Endothelial cell of umbilical vein (primary cell): ENCODE data around the gene ROBO4. TPM values are rescaled to one million over a fixed set of nuclear protein-coding genes. Genes with fewer than 3 reads are reported as not detected.

ENCODE experiments used
- BruUV-seq: library from RNA; stranded (reverse); fragments of 400-500 nt; replicated peaks from 2 replicates; lab custom pipeline; 2021; lab: Mats Ljungman, UMichigan
- CTCF ChIA-PET: fragments of 300-600, 350-600 bp; sonication (Branson Sonifier 250); formaldehyde crosslinking; loops from one replicate; lab custom pipeline; 2021; ENCODE audit warnings: antibody characterized with exemption, inconsistent platforms; lab: Charles Lee
- POLR2A ChIA-PET: fragments of 300-600, 350-600 bp; sonication (Branson Sonifier 250); formaldehyde crosslinking; loops from one replicate; lab custom pipeline; 2021; ENCODE audit warnings: antibody characterized with exemption, inconsistent platforms; lab: Charles Lee
- DNase-seq: peaks from one replicate; pipeline ENCODE4 v3.0.0-alpha.2; 2011; ENCODE audit warnings: low read depth, low spot score
- FAIRE-seq: peaks from 2 replicates; lab custom pipeline; 2011; peaks lifted over from hg19 to GRCh38; lab: Jason Lieb, UNC
- H2AFZ ChIP-seq: 2 replicates; pipeline ENCODE4 v1.6.0; 2012; ENCODE audit warnings: low read depth, low read length, control low read depth, inconsistent platforms
- H3K27ac ChIP-seq: 2 replicates; pipeline ENCODE4 v1.5.1; 2011; ENCODE audit warnings: low read depth, mild to moderate bottlenecking, control low read depth, low read length, moderate library complexity; ENCODE audit not compliant: insufficient read depth
- H3K27me3 ChIP-seq, 2 experiments: 2 replicates each; pipeline versions ENCODE4 v1.6.0 to v1.6.1; 2011; ENCODE audit warnings: low read length in 2 of 2, mixed read lengths in 1 of 2; ENCODE audit not compliant: control insufficient read depth in 2 of 2, insufficient read depth in 2 of 2
- H3K36me3 ChIP-seq, 2 experiments: 2 replicates in 1 of 2; 3 replicates in 1 of 2; pipeline ENCODE4 v1.5.1; 2011; ENCODE audit warnings: low read length in 2 of 2, mild to moderate bottlenecking in 1 of 2, moderate library complexity in 1 of 2; ENCODE audit not compliant: control insufficient read depth in 2 of 2, insufficient read depth in 2 of 2; ENCODE audit errors: extremely low read depth in 1 of 2
- H3K4me1 ChIP-seq: 3 replicates; pipeline ENCODE4 v1.5.1; 2011; ENCODE audit warnings: mild to moderate bottlenecking, low read length; ENCODE audit not compliant: control insufficient read depth, insufficient read depth; ENCODE audit errors: extremely low read depth
- H3K4me2 ChIP-seq: 2 replicates; pipeline ENCODE4 v1.6.1; 2011; ENCODE audit warnings: low read length, control low read depth, mixed read lengths; ENCODE audit not compliant: insufficient read depth
- H3K4me3 ChIP-seq, 3 experiments: fragments of 200-600 bp in 1 of 3; sonication (generic), shearing (Covaris generic) in 1 of 3; replicated peaks in 1 of 3; 2 replicates each; pipeline ENCODE4 v1.5.1; 2011 to 2016; ENCODE audit warnings: control low read depth in 3 of 3, low read length in 3 of 3, mild to moderate bottlenecking in 2 of 3, inconsistent platforms in 1 of 3, low read depth in 1 of 3, moderate library complexity in 1 of 3; ENCODE audit not compliant: insufficient read depth in 1 of 3
- H3K79me2 ChIP-seq: 2 replicates; pipeline ENCODE4 v1.6.0; 2012; ENCODE audit warnings: low read length, inconsistent platforms; ENCODE audit not compliant: control insufficient read depth, insufficient read depth
- H3K9ac ChIP-seq: replicated peaks from 2 replicates; pipeline ENCODE3; 2011; ENCODE audit warnings: low read length, control low read depth; ENCODE audit not compliant: insufficient read depth; ENCODE audit errors: extremely low read depth
- H3K9me1 ChIP-seq: replicated peaks from 3 replicates; pipeline ENCODE4 v1.6.0; 2011; ENCODE audit warnings: mild to moderate bottlenecking, low read length; ENCODE audit not compliant: control insufficient read depth, insufficient read depth; ENCODE audit errors: extremely low read depth
- H3K9me3 ChIP-seq: replicated peaks from 2 replicates; pipeline ENCODE4 v1.5.1; 2012; ENCODE audit warnings: low read length, inconsistent platforms; ENCODE audit not compliant: control insufficient read depth, insufficient read depth
- H4K20me1 ChIP-seq: replicated peaks from 2 replicates; pipeline ENCODE3; 2011; ENCODE audit warnings: mild to moderate bottlenecking, low read length; ENCODE audit not compliant: control insufficient read depth, insufficient read depth; ENCODE audit errors: extremely low read depth
- EZH2 ChIP-seq: IDR thresholded peaks from 2 replicates; pipeline ENCODE4 v1.6.1; 2012; ENCODE audit warnings: borderline replicate concordance, low read depth, mild to moderate bottlenecking, moderate library complexity, low read length, inconsistent platforms; ENCODE audit not compliant: severe bottlenecking
- FOS ChIP-seq: IDR thresholded peaks from 2 replicates; pipeline ENCODE4 v1.6.1; 2011; ENCODE audit warnings: mild to moderate bottlenecking, low read length, moderate library complexity, borderline replicate concordance; ENCODE audit not compliant: insufficient read depth
- GATA2 ChIP-seq: IDR thresholded peaks from 2 replicates; pipeline ENCODE4 v1.7.0; 2011; ENCODE audit warnings: low read depth, mild to moderate bottlenecking, moderate library complexity, mixed read lengths, low read length; ENCODE audit not compliant: insufficient read length, insufficient read depth
- JUN ChIP-seq: IDR thresholded peaks from 2 replicates; pipeline ENCODE4 v1.6.1; 2011; ENCODE audit warnings: borderline replicate concordance, low read depth; ENCODE audit not compliant: insufficient read length, insufficient read depth
- MAX ChIP-seq: IDR thresholded peaks from 2 replicates; pipeline ENCODE4 v1.6.1; 2011; ENCODE audit not compliant: insufficient read depth, insufficient read length
- MYC ChIP-seq: IDR thresholded peaks from one replicate; pipeline ENCODE4 v1.6.1; 2011; ENCODE audit warnings: mild to moderate bottlenecking, low read depth, low read length
- POLR2A ChIP-seq: IDR thresholded peaks from 2 replicates; pipeline ENCODE4 v1.6.1; 2012; ENCODE audit warnings: low read depth, mild to moderate bottlenecking, control low read depth, low read length
- POLR2AphosphoS5 ChIP-seq: IDR thresholded peaks from 2 replicates; pipeline ENCODE4 v1.6.1; 2012; ENCODE audit warnings: low read depth, mild to moderate bottlenecking, control low read depth, low read length, moderate library complexity; ENCODE audit not compliant: insufficient read depth
- dilution Hi-C: fragments of 300-500 bp; cut with MboI; formaldehyde crosslinking; loops from one replicate; pipeline ENCODE4 v1.15.0; 2019; ENCODE audit warnings: low sequenced_read_pairs; ENCODE audit not compliant: extremely low pct_ligation_motif_present
- intact Hi-C: fragments of 100-400 bp; cut with micrococcal nuclease; formaldehyde crosslinking; loops from one replicate; pipeline ENCODE4 v1.10.0; 2022
- polyA plus RNA-seq, 4 experiments: library from polyadenylated mRNA; depleted of rRNA in 3 of 4; stranded (reverse) in 3 of 4; unstranded in 1 of 4; fragments of >200 nt; gene quantifications; 2 replicates each; pipeline versions ENCODE4 v1.2.1 to v1.2.3, GENCODE V29; 2011 to 2012; ENCODE audit warnings: missing spikeins in 1 of 4
- total RNA-seq: library from RNA; stranded (reverse); gene quantifications from 2 replicates; pipeline ENCODE4 v1.2.3, GENCODE V29; 2021
- TF ChIP-seq, protein P1 (sequence below), 2 donors: IDR thresholded peaks; 1 replicate in 1 of 2; 2 replicates in 1 of 2; pipeline ENCODE4 v1.5.1; 2011; ENCODE audit warnings: low read length in 2 of 2, mild to moderate bottlenecking in 2 of 2, moderate library complexity in 2 of 2, control low read depth in 1 of 2, inconsistent platforms in 1 of 2, low read depth in 1 of 2; ENCODE audit not compliant: insufficient read depth in 1 of 2; ENCODE audit errors: extremely low read depth in 1 of 2

ROBO4 gene
- total and polyA plus RNA-seq, 2 donors (not counting 3 experiments of a cell fraction or from before 2014, with no cell fraction given): 260 to 474 TPM

GRCh38 chr11:124872280-124872679, 25.4 kb downstream of the ROBO4 start:
- Histone ChIP-seq H3K4me2 (no peak overlapping the region), H4K20me1 (no peaks in the 10 kb centered on the region), H2AFZ (no peak overlapping the region), H3K9ac (no peak overlapping the region), H3K4me1 (peaks cover 11% of the 10 kb centered on the region), H3K9me1 (no peaks in the 10 kb centered on the region), H3K4me3 (no peak overlapping the region), H3K9me3 (no peaks in the 10 kb centered on the region), H3K79me2 (no peaks in the 10 kb centered on the region), H3K27ac (no peak overlapping the region), H3K27me3 (peaks cover 54 to 62% of the 10 kb centered on the region in 2 experiments), H3K36me3 (no peaks in the 10 kb centered on the region)
- no TSS peak for BruUV-seq
- FAIRE-seq (no peak), DNase-seq (no peak)
- TF ChIP-seq GATA2 (no peak), FOS (no peak), EZH2 (peak; percentile 48), POLR2AphosphoS5 (no peak)
- TF ChIP-seq, protein P1, sequence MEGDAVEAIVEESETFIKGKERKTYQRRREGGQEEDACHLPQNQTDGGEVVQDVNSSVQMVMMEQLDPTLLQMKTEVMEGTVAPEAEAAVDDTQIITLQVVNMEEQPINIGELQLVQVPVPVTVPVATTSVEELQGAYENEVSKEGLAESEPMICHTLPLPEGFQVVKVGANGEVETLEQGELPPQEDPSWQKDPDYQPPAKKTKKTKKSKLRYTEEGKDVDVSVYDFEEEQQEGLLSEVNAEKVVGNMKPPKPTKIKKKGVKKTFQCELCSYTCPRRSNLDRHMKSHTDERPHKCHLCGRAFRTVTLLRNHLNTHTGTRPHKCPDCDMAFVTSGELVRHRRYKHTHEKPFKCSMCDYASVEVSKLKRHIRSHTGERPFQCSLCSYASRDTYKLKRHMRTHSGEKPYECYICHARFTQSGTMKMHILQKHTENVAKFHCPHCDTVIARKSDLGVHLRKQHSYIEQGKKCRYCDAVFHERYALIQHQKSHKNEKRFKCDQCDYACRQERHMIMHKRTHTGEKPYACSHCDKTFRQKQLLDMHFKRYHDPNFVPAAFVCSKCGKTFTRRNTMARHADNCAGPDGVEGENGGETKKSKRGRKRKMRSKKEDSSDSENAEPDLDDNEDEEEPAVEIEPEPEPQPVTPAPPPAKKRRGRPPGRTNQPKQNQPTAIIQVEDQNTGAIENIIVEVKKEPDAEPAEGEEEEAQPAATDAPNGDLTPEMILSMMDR (IDR thresholded peaks at IDR 0.05; ENCODE audit: extremely low read depth in 1 of 2, insufficient read depth in 1 of 2, low read depth in 1 of 2, low read length in 2 of 2): no peak
- CTCF ChIA-PET: interaction anchor here (1.6 kb wide), 1 partner anchor 35 kb away, joined by 4 read pairs; no protein-coding TSS in a partner anchor
- intact Hi-C loops: no loop called here
- POLR2A ChIA-PET: no interaction called here
- dilution Hi-C loops: no loop called here

GRCh38 chr11:124870430-124870829, 27.2 kb downstream of the ROBO4 start:
- no peak overlapping the region for H3K27ac ChIP-seq
- H3K9me1 ChIP-seq: no peaks in the 10 kb centered on the region
- no peaks in the 10 kb centered on the region for H3K9me3 ChIP-seq
- no peak overlapping the region for H3K9ac ChIP-seq
- ChIA-PET CTCF (interaction anchor here (1.0 to 1.5 kb wide), 4 partner anchors 11 to 226 kb away, joined by 3 to 5 read pairs (median 4); no protein-coding TSS in a partner anchor), POLR2A (no interaction called here)
- FAIRE-seq (no peak), DNase-seq (no peak)
- no peaks in the 10 kb centered on the region for H4K20me1 ChIP-seq
- H3K79me2 ChIP-seq: no peaks in the 10 kb centered on the region
- H2AFZ ChIP-seq: no peak overlapping the region
- H3K4me2 ChIP-seq: no peak overlapping the region
- H3K27me3 ChIP-seq: peaks cover 70 to 80% of the 10 kb centered on the region in 2 experiments
- intact Hi-C loops (no loop called here), dilution Hi-C loops (no loop called here)
- H3K4me1 ChIP-seq: peaks cover 3% of the 10 kb centered on the region
- BruUV-seq: no TSS peak
- no peak for TF ChIP-seq MYC
- TF ChIP-seq GATA2: no peak
- TF ChIP-seq EZH2: no peak
- no peak for TF ChIP-seq MAX
- TF ChIP-seq, protein P1 (IDR thresholded peaks at IDR 0.05; ENCODE audit: extremely low read depth in 1 of 2, insufficient read depth in 1 of 2, low read depth in 1 of 2, low read length in 2 of 2): no peak
- no peak for TF ChIP-seq POLR2A
- no peak for TF ChIP-seq POLR2AphosphoS5
- no peak for TF ChIP-seq FOS
- TF ChIP-seq JUN: no peak
- H3K4me3 ChIP-seq: no peak overlapping the region
- no peaks in the 10 kb centered on the region for H3K36me3 ChIP-seq
